Activated CD4-positive, alpha-beta T cell treated with anti-CD3 and anti-CD28 coated beads, Interleukin-2, amount 10 ng/mL, durations not matched to agents 24 days and 14 days (primary cell): ENCODE data around the gene PRKD1. TPM values are rescaled to one million over a fixed set of nuclear protein-coding genes. Genes with fewer than 3 reads are reported as not detected.
"Not testable (repeated sequence)": the region's sequence is repeated elsewhere in the genome, so short reads cannot be mapped to it uniquely, and the experiment has no call there.

Experiments used
- DNase-seq: peaks from one replicate; pipeline ENCODE4 v3.0.0; 2022
- H3K27ac Mint-ChIP-seq: one replicate; pipeline ENCODE4 v1.8.0; 2022; ENCODE audit warnings: mild to moderate bottlenecking, mixed read lengths
- H3K27me3 Mint-ChIP-seq: one replicate; pipeline ENCODE4 v1.8.0; 2022; ENCODE audit warnings: mixed read lengths
- H3K36me3 Mint-ChIP-seq: one replicate; pipeline ENCODE4 v1.8.0; 2022; ENCODE audit warnings: low read depth, mild to moderate bottlenecking, mixed read lengths
- H3K4me1 Mint-ChIP-seq: one replicate; pipeline ENCODE4 v1.8.0; 2021; ENCODE audit warnings: mixed read lengths
- H3K4me3 Mint-ChIP-seq: one replicate; pipeline ENCODE4 v1.8.0; 2022; ENCODE audit warnings: mild to moderate bottlenecking, moderate library complexity, mixed read lengths
- H3K9me3 Mint-ChIP-seq: one replicate; pipeline ENCODE4 v1.8.0; 2021; ENCODE audit warnings: mixed read lengths
- intact Hi-C: fragments of 100-400 bp; cut with micrococcal nuclease; formaldehyde crosslinking; loops from one replicate; pipeline ENCODE4 v1.15.1; 2023
- total RNA-seq: library from RNA; stranded (reverse); gene quantifications from 2 replicates; pipeline ENCODE4 v1.2.3, GENCODE V29; 2022

PRKD1 gene
- total RNA-seq, 1 donor from 2014 or later: not detected

- H3K9me3 Mint-ChIP-seq: peaks cover 11% of the 10 kb centered on the region
These were observed 184.1 kb downstream of the PRKD1 start for GRCh38 chr14:29743531-29743930.

GRCh38 chr14:29741909-29742401, 185.7 kb downstream of the PRKD1 start:
- H3K36me3 Mint-ChIP-seq: no peaks in the 10 kb centered on the region
- no peaks in the 10 kb centered on the region for H3K27me3 Mint-ChIP-seq
- no peak overlapping the region for H3K27ac Mint-ChIP-seq
- H3K4me3 Mint-ChIP-seq: no peak overlapping the region
- no peak for DNase-seq
- intact Hi-C loops: no loop called here
- H3K4me1 Mint-ChIP-seq: no peaks in the 10 kb centered on the region
- peaks cover 17% of the 10 kb centered on the region for H3K9me3 Mint-ChIP-seq

More at GRCh38 chr14:29743531-29743930, 184.1 kb downstream of the PRKD1 start:
- Mint-ChIP-seq H3K4me1 (no peaks in the 10 kb centered on the region), H3K27me3 (no peaks in the 10 kb centered on the region), H3K4me3 (no peak overlapping the region), H3K27ac (no peak overlapping the region), H3K36me3 (no peaks in the 10 kb centered on the region)
- intact Hi-C loops: no loop called here
- DNase-seq: no peak

- Mint-ChIP-seq H3K27ac (no peak overlapping the region), H3K9me3 (peaks cover 12% of the 10 kb centered on the region), H3K4me1 (no peaks in the 10 kb centered on the region), H3K4me3 (no peak overlapping the region), H3K27me3 (no peaks in the 10 kb centered on the region), H3K36me3 (no peaks in the 10 kb centered on the region)
- intact Hi-C loops: no loop called here
- DNase-seq: no peak
These were observed 187.2 kb downstream of the PRKD1 start for GRCh38 chr14:29740491-29740890.

- Mint-ChIP-seq H3K27ac (no peak overlapping the region), H3K27me3 (no peaks in the 10 kb centered on the region), H3K9me3 (peaks cover 9% of the 10 kb centered on the region), H3K4me1 (no peaks in the 10 kb centered on the region), H3K4me3 (no peak overlapping the region), H3K36me3 (no peaks in the 10 kb centered on the region)
- intact Hi-C loops: no loop called here
- no peak for DNase-seq
These were observed 188.7 kb downstream of the PRKD1 start for GRCh38 chr14:29738950-29739349.

GRCh38 chr14:29738056-29738455, 189.6 kb downstream of the PRKD1 start:
- no peak for DNase-seq
- Mint-ChIP-seq H3K27ac (no peak overlapping the region), H3K27me3 (no peaks in the 10 kb centered on the region), H3K4me3 (no peak overlapping the region), H3K36me3 (no peaks in the 10 kb centered on the region), H3K4me1 (no peaks in the 10 kb centered on the region), H3K9me3 (peaks cover 9% of the 10 kb centered on the region)
- intact Hi-C loops: no loop called here

- Mint-ChIP-seq H3K27ac (no peak overlapping the region), H3K4me1 (no peaks in the 10 kb centered on the region), H3K4me3 (no peak overlapping the region), H3K36me3 (no peaks in the 10 kb centered on the region), H3K9me3 (peaks cover 11% of the 10 kb centered on the region), H3K27me3 (no peaks in the 10 kb centered on the region)
- intact Hi-C loops: no loop called here
- DNase-seq: no peak
These were observed 192.2 kb downstream of the PRKD1 start for GRCh38 chr14:29735459-29735858.

GRCh38 chr14:29734732-29735131, 192.9 kb downstream of the PRKD1 start:
- Mint-ChIP-seq H3K36me3 (no peaks in the 10 kb centered on the region), H3K4me3 (no peak overlapping the region), H3K9me3 (peaks cover 11% of the 10 kb centered on the region), H3K27ac (no peak overlapping the region), H3K4me1 (no peaks in the 10 kb centered on the region), H3K27me3 (no peaks in the 10 kb centered on the region)
- intact Hi-C loops: no loop called here
- DNase-seq: no peak

- H3K27me3 Mint-ChIP-seq, H3K27ac Mint-ChIP-seq, H3K4me3 Mint-ChIP-seq, intact Hi-C loops, H3K9me3 Mint-ChIP-seq, DNase-seq, H3K36me3 Mint-ChIP-seq, H3K4me1 Mint-ChIP-seq: not testable (repeated sequence)
These were observed 200.9 kb downstream of the PRKD1 start for GRCh38 chr14:29726560-29727331.

GRCh38 chr14:29724991-29725390, 202.7 kb downstream of the PRKD1 start:
- intact Hi-C loops: no loop called here
- H3K4me1 Mint-ChIP-seq: no peaks in the 10 kb centered on the region
- DNase-seq: no peak
- H3K27me3 Mint-ChIP-seq: no peaks in the 10 kb centered on the region
- H3K4me3 Mint-ChIP-seq: no peak overlapping the region
- H3K27ac Mint-ChIP-seq: no peak overlapping the region
- H3K36me3 Mint-ChIP-seq: no peaks in the 10 kb centered on the region
- H3K9me3 Mint-ChIP-seq: peaks cover 7% of the 10 kb centered on the region

- H3K36me3 Mint-ChIP-seq: no peaks in the 10 kb centered on the region
- H3K27ac Mint-ChIP-seq: no peak overlapping the region
- DNase-seq: no peak
- H3K4me3 Mint-ChIP-seq: no peak overlapping the region
- peaks cover 7% of the 10 kb centered on the region for H3K9me3 Mint-ChIP-seq
- intact Hi-C loops: no loop called here
- no peaks in the 10 kb centered on the region for H3K4me1 Mint-ChIP-seq
- no peaks in the 10 kb centered on the region for H3K27me3 Mint-ChIP-seq
These were observed 204.8 kb downstream of the PRKD1 start for GRCh38 chr14:29722831-29723230.

- H3K9me3 Mint-ChIP-seq: peaks cover 7% of the 10 kb centered on the region
- H3K36me3 Mint-ChIP-seq: no peaks in the 10 kb centered on the region
- H3K4me1 Mint-ChIP-seq: no peaks in the 10 kb centered on the region
- H3K27me3 Mint-ChIP-seq: no peaks in the 10 kb centered on the region
- intact Hi-C loops: no loop called here
- H3K4me3 Mint-ChIP-seq: no peak overlapping the region
- H3K27ac Mint-ChIP-seq: no peak overlapping the region
- no peak for DNase-seq
These were observed 206.1 kb downstream of the PRKD1 start for GRCh38 chr14:29721586-29721985.

GRCh38 chr14:29717901-29718300, 209.7 kb downstream of the PRKD1 start:
- no peaks in the 10 kb centered on the region for H3K36me3 Mint-ChIP-seq
- peaks cover 4% of the 10 kb centered on the region for H3K9me3 Mint-ChIP-seq
- H3K4me3 Mint-ChIP-seq: no peak overlapping the region
- intact Hi-C loops: no loop called here
- no peaks in the 10 kb centered on the region for H3K27me3 Mint-ChIP-seq
- DNase-seq: no peak
- H3K27ac Mint-ChIP-seq: no peak overlapping the region
- H3K4me1 Mint-ChIP-seq: no peaks in the 10 kb centered on the region

- Mint-ChIP-seq H3K9me3 (no peaks in the 10 kb centered on the region), H3K27me3 (no peaks in the 10 kb centered on the region), H3K4me1 (no peaks in the 10 kb centered on the region), H3K27ac (no peak overlapping the region), H3K36me3 (no peaks in the 10 kb centered on the region), H3K4me3 (no peak overlapping the region)
- no peak for DNase-seq
- intact Hi-C loops: no loop called here
These were observed 211.5 kb downstream of the PRKD1 start for GRCh38 chr14:29716150-29716549.

- Mint-ChIP-seq H3K9me3 (no peaks in the 10 kb centered on the region), H3K4me3 (no peak overlapping the region), H3K27ac (no peak overlapping the region), H3K27me3 (no peaks in the 10 kb centered on the region), H3K4me1 (no peaks in the 10 kb centered on the region), H3K36me3 (no peaks in the 10 kb centered on the region)
- DNase-seq: no peak
- intact Hi-C loops: no loop called here
These were observed 215.0 kb downstream of the PRKD1 start for GRCh38 chr14:29712601-29713000.

- DNase-seq: no peak
- Mint-ChIP-seq H3K9me3 (no peaks in the 10 kb centered on the region), H3K27ac (no peak overlapping the region), H3K27me3 (no peaks in the 10 kb centered on the region), H3K4me1 (no peaks in the 10 kb centered on the region), H3K4me3 (no peak overlapping the region), H3K36me3 (no peaks in the 10 kb centered on the region)
- intact Hi-C loops: no loop called here
These were observed 217.6 kb downstream of the PRKD1 start for GRCh38 chr14:29710015-29710414.
